ENCODE data around the gene MAT2A.

MAT2A gene

DNA sequence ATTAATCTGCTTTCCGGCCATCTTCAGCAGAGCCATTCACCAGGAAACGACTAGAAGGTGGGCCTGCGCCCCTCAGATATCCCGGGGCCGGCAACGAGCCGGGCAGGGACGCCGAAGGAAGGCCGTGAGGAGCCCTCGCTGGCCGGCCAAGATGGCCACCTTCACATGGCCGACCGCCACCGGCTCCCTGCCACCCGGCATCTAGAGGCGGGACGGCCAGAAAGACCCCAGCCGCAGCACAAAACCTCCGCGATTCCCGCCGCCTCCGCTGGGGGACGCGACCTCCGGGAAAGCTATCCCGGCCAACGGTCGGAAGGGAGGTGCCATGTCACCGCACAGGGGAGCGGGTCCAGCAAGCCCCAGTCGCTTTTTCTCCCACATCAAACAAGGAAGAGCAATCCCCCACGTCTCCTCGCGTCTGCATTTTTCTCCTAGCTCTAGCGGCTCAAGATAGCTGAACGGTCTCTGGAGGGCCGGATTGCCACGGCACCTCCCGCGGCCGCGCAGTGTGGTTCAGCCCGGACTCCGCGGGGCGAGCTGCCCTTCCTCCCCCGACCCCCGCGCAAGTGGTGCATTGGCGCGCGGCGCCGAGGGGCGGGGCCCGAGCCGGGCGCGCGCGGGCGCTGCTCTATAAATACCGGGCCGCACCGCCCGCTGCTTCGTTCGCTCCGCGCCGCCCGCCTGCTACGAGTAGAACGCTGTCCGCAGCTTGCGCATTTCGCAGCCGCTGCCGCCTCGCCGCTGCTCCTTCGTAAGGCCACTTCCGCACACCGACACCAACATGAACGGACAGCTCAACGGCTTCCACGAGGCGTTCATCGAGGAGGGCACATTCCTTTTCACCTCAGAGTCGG lies at the start of gene MAT2A:
TSS of gene MAT2A (plus strand) at position 662 of the 854 bp plus-strand sequence. CDS start at position 782, 120 bp downstream.
- peak; percentile 92 for DNase-seq (ENCODE audit: low spot score)

DNA sequence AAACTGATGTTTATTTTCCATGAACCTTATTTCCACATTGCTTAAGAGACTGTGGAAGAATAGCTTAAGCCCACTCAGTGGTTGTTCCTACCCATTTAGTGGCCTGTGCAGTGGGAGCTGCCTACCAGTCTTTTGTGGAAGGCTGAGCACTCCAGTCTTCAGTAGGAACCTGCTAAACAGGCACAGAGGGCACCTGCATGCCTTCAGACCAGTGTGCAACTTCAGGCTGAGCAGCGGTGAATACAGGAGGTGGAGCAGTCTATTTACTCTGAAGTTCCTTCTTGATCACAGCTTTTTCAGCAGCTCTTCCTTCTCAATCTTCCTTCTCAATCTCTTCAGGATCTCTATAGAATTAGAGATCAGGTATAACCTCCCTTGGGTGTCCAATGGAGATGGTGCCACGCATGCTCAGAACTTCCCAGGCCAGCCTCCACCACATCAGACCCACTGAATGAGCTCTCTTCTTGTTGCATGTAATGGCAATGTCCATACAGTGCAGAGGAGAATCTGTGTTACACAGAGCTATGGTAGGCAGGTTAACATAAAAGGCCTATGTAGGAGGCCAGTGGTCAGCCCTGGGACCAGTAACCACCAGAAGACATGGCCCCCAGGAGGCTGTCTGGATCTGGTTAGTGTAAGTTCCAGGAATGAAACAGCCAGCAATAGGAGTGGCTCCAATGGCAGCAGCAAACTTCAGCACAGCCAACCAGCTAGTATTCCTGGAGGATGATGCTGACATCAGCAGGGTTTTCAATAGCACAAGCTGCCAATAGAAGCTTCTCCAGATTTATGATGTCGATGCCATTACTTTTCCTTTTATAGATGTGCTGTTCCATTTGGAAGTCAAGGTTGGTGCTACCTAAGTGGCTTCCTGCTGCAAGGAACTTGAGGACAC lies 47.9 kb upstream of the MAT2A start:
- no peak for DNase-seq (ENCODE audit: low spot score)

DNA sequence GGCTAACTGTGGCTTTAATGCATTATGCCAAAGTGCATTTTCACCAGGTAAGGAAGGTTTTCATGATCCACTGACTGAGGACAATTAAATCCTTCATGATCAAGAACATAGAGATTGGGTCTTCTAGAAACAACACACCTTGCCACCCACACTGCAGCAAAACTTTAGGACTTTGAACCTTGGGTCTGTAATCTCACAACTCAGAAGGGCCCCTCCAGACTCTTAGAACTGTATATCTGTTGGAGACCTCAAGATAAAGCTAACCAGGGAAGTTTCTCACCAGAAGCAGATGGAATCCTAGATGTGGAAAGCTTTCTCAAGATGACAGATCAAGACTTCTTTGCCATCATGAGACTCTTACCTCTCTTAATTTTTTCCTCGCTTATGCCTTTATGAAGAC lies 42.5 kb upstream of the MAT2A start:
- DNase-seq (ENCODE audit: low spot score), result no peak

DNA sequence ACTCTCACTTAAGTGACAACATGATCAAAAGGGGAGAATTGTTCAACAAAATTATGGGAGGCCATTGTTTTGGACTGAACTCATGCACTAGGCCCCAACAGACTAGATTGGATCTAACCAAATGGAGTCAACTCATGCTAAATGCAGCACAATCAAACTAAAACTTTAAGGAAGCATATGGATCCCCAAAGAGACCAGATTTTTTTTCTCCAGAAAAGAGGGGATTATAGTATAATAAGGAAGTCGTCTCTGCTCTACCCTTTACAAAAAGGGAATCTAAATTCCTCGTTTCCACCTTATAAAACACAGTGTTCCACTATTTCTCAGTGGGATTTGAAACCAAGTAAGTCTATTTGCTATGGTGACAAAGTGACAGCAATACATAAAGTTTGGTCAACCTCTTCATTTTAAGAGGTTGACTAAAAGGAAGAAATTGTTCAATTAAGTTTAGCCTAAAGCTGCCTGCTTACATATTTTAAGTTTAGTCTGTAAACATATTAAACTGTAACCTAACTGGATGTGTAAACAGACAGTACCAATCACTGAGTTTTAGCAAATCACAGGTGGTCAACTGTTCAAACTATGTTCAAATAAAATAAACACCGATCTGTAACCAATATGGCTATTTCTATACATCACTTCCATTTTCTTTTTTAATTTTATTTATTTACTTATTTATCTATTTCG lies 40.9 kb upstream of the MAT2A start:
- DNase-seq (ENCODE audit: low spot score), result no peak

DNA sequence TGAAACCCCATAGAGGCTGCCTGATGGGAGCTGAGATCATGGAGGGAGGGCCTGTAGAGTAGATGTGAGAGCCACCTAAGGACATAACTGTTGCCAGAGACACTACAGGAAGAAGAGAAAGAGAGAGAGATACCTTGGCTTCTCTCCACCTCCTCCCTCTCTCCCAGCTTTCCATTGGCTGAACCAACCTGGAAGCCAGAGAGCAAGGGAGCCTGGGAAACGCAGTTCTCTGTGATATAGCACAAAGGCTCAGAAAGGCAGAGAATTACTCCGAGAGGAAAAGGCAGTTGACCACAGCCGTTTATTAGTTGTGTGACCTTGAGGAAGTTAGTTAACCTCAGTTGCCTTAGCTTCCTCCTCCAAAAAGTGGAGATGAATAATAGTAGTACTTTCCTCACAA lies 37.7 kb upstream of the MAT2A start:
- no peak for DNase-seq (ENCODE audit: low spot score)

DNA sequence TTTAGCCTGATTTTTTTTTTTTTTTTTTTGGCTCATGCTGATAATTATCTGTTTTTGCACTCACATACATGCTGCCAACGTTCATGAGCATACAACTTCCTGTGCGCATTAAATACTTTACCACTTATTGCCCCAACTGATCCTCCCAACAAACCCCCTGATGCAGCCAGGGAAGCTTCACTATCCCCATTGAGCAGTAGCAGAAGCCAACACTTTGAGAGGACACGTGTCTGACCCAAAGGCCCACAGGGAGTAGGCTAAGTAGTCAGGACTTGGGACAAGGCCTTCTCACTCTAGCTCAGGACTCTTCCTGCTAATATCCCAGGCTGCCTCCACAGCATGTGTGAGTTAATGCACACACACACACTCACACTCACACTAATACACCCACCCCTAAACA lies 36.2 kb upstream of the MAT2A start:
- DNase-seq (ENCODE audit: low spot score), result no peak

DNA sequence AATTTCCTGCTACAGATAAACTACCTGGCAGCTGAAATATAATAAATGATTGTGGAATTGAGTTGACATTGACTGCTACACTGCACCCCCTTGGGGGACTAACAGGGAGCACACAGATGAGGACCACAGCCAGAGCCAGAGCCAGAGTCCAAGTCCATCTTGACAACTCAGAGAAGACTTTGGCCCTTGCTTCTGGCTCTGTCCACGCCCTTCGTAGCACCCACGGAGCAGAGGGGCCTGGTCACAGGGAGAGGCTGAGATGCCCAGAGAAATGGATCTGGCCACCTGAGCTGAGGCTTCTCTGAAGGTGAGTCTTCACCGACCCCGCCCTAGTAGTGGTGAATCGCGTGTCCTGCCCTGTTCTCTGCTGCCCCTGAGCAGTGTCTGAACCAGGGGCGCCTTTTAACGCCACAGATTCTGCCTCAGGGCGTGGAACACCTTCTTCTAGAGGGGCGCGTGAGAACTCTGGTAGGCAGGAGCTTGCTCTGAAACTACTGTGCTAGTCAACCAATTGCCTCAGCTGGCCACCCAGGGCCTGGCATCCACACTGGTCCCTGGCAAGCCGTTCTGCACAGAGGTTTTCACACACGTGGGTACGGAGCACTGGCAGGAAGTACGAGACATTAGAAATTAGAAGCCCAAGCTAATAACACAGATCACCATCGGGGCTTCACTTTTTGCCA lies 35.7 kb upstream of the MAT2A start:
- no peak for DNase-seq (ENCODE audit: low spot score)

DNA sequence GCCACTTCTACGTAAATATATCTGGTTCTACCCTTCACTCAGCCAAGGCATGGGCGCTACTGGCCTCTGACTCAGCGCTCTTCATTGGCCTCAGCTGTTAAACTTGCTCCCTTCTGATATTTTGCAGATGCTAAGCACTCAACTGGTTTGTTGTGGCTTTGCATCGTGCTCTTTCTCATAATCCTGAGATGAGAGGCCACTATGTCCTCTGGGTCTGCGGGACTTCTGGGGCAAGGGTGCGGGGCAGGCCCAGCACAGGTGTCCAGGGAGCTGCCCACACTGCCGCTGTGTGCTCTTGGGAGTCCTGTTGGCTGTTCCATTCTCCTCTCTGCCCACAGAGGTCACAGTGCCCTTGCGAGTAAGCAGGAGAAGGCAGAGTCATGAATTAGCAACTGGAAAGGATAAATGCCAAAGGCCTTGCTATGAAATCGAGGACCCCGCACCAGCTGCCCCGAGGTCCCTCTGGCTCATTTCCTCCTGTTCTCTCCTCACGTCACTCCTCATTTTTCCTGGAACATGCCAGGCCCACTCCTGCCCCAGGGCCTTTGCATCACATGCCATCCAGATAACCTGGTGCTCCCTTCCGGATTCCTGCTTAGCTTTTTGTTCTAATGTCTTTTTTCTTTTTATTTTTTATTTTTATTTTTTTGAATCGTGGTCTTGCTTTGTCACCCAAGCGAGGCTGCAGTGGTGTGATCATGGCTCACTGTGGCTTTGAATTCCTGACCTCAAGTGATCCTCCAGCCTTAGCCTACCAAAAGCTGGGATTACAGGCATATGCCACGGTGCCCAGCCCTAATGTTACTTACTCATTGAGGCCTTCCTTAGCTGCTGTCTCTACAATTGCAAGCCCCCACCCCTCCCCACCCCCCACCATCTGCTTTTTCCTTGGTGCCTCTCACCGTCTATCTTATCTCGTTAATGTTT lies 34.9 kb upstream of the MAT2A start:
- DNase-seq (ENCODE audit: low spot score), result no peak

DNA sequence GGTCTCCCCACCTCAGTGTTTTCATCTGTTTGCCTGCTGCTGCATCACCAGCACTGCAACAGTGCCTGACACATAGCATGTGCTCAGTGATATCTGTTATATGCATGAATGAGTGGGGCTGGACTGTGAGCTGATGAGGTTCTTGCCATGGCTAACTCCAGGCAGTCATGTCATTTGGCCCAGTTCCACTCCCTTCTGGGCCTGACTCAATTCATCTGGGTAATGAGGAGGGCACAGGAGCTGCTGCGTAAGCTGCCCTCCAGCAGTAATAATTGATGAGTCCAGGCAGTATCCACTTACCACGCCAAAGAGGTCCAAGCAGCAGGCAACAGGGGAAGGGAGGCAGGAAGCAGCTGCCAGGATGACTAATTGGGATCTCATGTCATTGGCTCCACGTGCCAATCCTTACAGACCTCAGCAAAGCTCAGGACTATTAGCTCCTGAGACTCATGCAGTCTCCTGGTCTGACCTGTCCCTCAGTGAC lies 34.1 kb upstream of the MAT2A start:
- DNase-seq (ENCODE audit: low spot score), result no peak

DNA sequence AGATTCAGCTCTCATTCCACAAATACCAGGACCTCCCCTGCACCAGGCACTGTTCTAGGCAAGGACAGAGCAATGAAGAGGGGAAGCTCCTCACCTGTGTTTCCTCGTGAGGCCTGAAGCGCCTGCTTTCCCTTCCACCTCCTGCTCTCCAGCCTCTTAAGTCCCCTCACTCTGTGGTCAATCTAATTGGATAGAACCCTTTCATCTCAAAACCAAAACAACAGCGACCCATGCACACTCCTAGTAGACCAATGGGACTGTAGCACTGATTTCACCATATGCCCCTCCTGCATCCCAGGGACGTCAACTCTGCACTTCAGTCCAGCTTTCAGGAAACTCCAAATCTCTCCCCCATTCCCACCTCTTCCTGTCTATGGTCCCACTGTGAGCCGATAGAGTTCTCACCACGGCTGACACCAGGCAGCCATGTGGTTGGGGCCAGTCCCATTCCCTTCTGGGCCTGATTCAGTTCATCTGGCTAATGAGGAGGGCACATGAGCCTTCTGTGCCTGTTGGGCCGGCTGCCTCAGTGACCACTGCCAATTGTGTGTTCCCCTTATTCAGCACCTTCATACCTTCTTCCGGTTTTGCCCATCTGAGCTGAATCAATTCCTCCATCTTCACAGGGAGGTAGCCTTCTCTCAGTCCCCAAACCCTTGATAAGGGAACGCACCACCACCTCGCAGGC lies 33.3 kb upstream of the MAT2A start:
- DNase-seq (ENCODE audit: low spot score), result no peak

DNA sequence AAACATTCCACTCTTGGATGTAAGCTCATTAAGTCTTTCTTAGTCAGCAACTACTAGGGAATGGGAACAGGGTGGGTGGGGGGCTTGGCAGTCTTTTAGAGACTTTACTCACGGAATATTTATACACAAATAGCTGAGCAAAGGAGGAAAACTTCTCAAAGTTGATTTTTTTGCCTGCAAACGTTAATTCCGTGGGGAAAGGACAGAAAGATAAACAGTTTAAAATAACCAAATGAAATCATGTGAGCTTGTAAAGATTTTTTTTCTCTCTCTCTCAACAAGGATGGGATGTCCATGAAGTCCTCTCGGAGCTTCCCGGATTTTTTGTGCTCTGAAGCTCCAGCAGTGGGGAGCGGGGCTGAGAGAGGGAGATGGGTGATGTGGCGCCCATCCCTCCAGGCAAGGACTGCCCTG lies 32.2 kb upstream of the MAT2A start:
- DNase-seq (ENCODE audit: low spot score), result no peak

DNA sequence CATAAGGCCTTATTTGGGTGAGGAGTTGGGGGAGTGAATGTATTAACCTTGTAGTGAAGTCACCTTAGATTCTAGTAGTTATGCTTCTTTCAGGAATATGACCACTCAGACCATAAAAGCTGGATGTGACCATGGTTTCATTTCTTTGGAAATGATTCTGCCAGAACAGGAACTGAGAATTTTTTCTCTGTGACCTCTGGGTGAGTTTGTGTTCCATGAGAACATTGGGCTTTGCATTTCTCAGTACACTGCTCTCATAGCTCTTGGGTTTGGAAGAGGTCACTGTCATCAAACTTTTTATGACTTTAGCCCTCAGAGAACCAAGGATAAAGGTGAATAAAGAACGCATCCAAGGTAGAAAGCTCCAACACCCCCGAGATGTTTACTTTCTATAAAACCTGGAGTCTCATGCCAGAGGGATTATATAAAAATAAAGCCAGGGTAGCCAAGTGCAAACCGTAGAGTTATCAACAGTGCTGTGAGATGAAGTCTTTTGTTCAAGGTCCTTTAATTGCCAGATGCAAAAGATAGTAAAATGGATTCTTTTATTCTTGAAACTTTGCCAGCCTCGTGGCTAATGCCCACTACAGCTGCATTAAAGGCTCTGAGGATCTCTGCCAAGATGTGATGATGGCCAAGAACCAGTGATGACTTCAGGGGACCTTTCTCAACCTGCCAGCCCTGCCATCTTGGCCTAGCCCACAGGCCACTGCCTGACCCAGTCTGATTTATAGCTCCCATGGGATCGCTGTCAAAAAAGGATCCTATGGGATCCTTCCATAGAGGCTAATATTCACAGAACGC lies 27.8 kb upstream of the MAT2A start:
- no peak for DNase-seq (ENCODE audit: low spot score)

DNA sequence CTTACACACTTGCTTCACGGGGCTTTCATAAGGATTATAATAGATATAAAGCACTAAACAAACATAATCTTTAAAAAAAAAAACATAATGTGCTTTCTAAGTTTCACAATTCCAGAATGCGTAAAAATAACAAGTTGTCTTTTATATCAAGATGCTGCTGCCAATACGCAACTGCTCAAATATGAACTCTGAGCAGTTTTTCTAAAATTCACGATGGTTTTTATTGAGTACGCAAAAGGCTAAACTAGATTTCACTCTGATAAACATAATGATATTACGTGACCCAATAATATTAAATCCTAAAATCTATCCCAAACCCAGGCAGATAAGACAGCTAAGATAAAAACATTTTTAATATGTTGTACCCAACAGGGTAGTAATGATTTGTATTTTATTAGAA lies 24.6 kb upstream of the MAT2A start:
- DNase-seq (ENCODE audit: low spot score), result no peak

DNA sequence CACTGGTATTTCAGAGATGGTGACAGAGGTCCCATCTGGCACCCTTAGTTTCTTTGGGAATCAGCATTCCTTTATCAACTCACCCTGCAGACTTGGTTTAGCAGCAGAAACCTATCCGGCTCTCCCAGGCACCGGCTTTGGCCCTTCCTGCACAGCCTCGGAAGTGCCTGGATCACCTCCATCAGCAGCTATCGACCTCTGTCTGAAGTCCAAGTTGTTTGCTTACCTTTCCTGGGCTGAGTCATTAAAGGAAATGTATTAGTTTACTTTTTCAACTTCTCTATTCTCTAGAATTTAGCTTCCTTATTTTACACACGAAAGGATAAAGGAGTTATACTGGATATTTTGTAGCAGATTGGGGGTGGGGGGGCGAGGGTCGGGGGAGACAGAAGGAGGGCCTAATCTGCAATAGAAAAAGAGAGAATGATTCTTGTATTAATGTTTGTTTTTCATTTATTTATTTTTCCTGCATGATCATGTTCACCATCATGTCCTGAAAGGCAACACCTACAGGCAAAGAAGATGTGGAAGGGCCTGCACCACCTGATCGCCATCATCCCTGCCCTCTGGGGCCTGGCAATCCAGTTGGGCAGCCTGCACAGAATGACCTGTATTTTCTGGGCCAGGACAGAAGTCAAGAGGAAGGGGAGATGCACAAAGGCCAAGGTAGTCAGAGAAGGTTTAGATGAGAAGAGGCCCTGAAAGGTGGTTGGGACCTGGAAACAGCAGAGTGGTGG lies 22.1 kb upstream of the MAT2A start:
- DNase-seq (ENCODE audit: low spot score), result no peak

DNA sequence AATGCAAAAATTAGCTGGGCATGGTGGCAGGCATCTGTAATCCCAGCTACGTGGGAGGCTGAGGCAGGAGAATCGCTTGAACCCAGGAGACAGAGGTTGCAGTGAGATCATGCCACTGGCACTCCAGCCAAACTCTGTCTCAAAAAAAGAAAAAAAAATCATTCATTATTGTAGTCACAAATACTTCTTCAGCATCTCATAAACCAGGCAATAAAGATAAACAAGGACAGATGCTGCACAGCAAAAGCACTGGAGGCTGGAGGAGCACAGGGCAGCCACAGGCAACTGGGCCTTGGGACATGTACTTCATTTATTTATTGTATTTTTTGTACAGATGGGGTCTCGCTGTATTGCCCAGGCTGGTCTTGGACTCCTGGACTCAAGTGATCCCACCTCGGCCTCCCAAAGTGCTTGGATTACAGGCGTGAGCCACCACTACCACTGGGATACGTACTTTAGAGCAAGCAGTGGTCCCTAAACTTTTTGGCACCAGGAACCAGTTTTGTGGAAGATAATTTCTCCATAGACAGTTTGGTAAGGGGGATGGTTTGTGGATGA lies 16.8 kb upstream of the MAT2A start:
- no peak for DNase-seq (ENCODE audit: low spot score)

DNA sequence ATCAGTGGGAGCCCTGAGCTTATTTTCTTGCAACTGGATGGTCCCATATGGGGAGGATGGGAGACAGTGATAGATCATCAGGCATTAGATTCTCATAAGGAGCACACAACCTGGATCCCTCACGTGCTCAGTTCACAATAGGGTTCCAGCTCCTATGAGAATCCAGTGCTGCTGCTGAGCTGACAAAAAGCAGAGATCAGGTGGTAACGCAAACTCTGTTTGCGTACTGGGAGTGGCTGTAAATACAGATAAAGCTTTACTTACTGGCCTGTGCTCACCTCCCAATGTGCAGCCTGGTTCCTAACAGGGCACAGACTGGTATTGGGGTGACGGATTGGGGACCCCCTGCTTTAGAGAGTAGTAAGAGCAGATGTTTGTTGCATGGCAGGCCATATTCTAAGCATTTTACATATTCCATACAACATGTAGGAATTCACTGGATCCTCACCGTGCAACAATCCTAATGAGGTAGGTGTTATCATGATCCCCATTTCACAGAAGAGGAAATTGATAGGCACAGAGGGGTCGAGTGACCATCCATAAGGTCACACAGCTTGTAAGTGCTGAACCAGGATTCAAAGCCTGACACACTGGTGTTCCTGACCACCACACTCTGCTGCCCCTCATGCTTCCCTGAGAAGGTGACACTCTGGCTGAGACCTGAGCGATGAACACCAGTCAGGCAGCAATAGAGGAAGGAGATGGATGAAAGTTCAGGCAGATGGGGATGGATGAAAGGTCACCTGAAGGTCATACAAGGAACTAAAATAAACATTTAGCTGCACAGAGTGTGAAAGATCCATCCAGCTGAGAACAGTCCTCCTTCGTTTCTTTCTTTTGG lies 15.7 kb upstream of the MAT2A start:
- DNase-seq (ENCODE audit: low spot score), result no peak

DNA sequence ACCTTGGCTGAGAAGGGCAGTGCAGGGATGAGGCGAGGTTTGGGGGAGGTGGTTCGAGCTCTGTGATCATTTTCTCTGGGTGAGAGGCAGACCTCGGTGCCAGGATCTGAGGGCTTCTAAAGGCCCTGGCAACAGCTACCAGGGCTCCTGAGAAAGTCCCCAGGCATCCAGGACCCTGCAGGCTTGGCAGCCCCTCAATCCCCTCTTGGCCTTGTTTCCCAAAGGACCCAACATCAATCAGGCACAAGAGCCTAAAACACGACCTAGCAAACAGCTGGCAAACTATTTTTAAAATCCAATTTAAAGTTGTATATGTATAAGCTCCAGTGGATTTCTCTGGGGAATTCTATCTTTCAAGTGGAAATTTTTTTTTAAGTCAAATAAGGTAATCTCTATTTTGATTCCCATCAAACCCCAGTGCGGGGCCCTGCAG lies 15.0 kb upstream of the MAT2A start:
- no peak for DNase-seq (ENCODE audit: low spot score)

All from putamen (tissue), 1 donor.